PC-3 (cell line): Measurements from ENCODE around the gene HTR2B.

ENCODE experiments used
- EZH2 ChIP-seq: fragments of 300-600 bp; sonication (generic); IDR thresholded peaks from one replicate; pipeline ENCODE4 v1.6.1; 2017; ENCODE audit warnings: antibody characterized with exemption, mild to moderate bottlenecking, low read length; ENCODE audit not compliant: unreplicated experiment
- EZH2phosphoT487 ChIP-seq: fragments of 300-600 bp; sonication (generic); IDR thresholded peaks from 2 replicates; pipeline ENCODE4 v1.6.1; 2018; ENCODE audit warnings: mild to moderate bottlenecking, antibody characterized with exemption, low read length, borderline replicate concordance
- TF ChIP-seq, protein P1 (sequence below): fragments of 300-600 bp; sonication (generic); conservative IDR thresholded peaks from 2 replicates; pipeline ENCODE4 v1.5.1; 2017; ENCODE audit warnings: antibody characterized with exemption, low read depth, mild to moderate bottlenecking, low read length

DNA sequence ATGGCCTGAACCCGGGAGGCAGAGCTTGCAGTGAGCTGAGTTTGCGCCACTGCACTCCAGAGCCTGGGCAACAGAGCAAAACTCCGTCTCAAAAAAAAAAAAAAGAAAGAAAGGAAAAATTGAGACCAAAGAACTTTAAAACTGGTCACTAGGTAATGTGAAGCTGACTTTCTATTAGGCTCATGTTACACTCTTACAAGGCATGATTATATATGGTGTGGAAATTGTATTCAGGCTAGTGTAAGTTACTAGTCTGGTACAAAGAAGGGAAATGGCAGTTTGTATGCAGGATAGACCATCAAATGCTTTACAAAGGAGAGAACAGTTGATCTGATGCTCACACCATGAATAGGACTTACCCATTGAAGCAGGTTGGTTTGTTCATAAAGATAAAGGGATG, 38.2 kb upstream of the HTR2B start:
- TF ChIP-seq, protein P1, sequence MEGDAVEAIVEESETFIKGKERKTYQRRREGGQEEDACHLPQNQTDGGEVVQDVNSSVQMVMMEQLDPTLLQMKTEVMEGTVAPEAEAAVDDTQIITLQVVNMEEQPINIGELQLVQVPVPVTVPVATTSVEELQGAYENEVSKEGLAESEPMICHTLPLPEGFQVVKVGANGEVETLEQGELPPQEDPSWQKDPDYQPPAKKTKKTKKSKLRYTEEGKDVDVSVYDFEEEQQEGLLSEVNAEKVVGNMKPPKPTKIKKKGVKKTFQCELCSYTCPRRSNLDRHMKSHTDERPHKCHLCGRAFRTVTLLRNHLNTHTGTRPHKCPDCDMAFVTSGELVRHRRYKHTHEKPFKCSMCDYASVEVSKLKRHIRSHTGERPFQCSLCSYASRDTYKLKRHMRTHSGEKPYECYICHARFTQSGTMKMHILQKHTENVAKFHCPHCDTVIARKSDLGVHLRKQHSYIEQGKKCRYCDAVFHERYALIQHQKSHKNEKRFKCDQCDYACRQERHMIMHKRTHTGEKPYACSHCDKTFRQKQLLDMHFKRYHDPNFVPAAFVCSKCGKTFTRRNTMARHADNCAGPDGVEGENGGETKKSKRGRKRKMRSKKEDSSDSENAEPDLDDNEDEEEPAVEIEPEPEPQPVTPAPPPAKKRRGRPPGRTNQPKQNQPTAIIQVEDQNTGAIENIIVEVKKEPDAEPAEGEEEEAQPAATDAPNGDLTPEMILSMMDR = no peak
- no peak for TF ChIP-seq EZH2
- no peak for TF ChIP-seq EZH2phosphoT487
